ENCODE data around the gene ENO2.
"Not testable (repeated sequence)": the region's sequence is repeated elsewhere in the genome, so short reads cannot be mapped to it uniquely, and the experiment has no call there.

GRCh38 chr12:6892683-6893082 is 21.7 kb upstream of the ENO2 start:
- TF ChIP-seq CTCF, POLR2A (IDR thresholded peaks at IDR 0.05): not testable (repeated sequence)

Measured in upper lobe of left lung (tissue), 4 donors.